ENCODE measurements around the gene CTNNBIP1.
A peak's percentile ranks its signal among the peaks of the same experiment; 100 is the strongest.

Gene CTNNBIP1

GRCh38 chr1:9835404-9835757 lies 74.7 kb downstream of the CTNNBIP1 start:
- Histone ChIP-seq H4K8ac (ENCODE audit: low read length) (peak overlapping the region; percentile 92), H2BK12ac (ENCODE audit: low read length in 2 of 2) (no peak overlapping the region), H3K4me3 (ENCODE audit: insufficient read depth in 1 of 2, low read depth in 1 of 2, low read length in 2 of 2) (no peak overlapping the region), H2AFZ (ENCODE audit: low read depth, low read length) (peak overlapping the region; percentile 65), H3K36me3 (ENCODE audit: control insufficient read depth in 1 of 2, insufficient read depth in 2 of 2, low read depth in 1 of 2, low read length in 2 of 2) (no peaks in the 10 kb centered on the region), H2AK5ac (ENCODE audit: low read length, severe bottlenecking) (peak overlapping the region; percentile 64), H3K4ac (ENCODE audit: low read depth in 1 of 2, low read length in 2 of 2) (no peak overlapping the region), H4K91ac (ENCODE audit: low read length) (peak overlapping the region; percentile 29), H3K27ac (ENCODE audit: low read length, poor library complexity, severe bottlenecking) (no peak overlapping the region), H3K9me3 (ENCODE audit: control insufficient read depth, low read length) (no peaks in the 10 kb centered on the region), H2BK120ac (ENCODE audit: low read depth, low read length) (no peak overlapping the region), H2BK5ac (ENCODE audit: low read depth, low read length, poor library complexity, severe bottlenecking) (no peak overlapping the region), H3K14ac (ENCODE audit: low read length in 2 of 2) (no peak overlapping the region), H3K4me1 (ENCODE audit: control insufficient read depth, insufficient read depth, low read depth, low read length) (peaks cover 19% of the 10 kb centered on the region), H3K4me2 (ENCODE audit: low read length, poor library complexity, severe bottlenecking) (no peak overlapping the region), H3K9ac (ENCODE audit: low read length) (peak overlapping the region; percentile 41), H3K79me1 (replicated peaks; ENCODE audit: low read length, poor library complexity, severe bottlenecking) (peaks cover 3% of the 10 kb centered on the region), H3K18ac (ENCODE audit: low read depth in 1 of 2, low read length in 2 of 2) (peak overlapping the region; percentile 6 to 10), H3K27me3 (ENCODE audit: control insufficient read depth in 1 of 2, insufficient read depth in 1 of 2, low read length in 2 of 2) (peaks cover 0 to 4% of the 10 kb centered on the region in 2 experiments), H3K23ac (ENCODE audit: low read length in 2 of 2) (no peak overlapping the region), H2BK15ac (ENCODE audit: low read depth, poor library complexity, severe bottlenecking) (no peak overlapping the region)
- 50% methylated on average over 9 of the region's 9 CpGs for WGBS
- DNase-seq, result no peak

DNA sequence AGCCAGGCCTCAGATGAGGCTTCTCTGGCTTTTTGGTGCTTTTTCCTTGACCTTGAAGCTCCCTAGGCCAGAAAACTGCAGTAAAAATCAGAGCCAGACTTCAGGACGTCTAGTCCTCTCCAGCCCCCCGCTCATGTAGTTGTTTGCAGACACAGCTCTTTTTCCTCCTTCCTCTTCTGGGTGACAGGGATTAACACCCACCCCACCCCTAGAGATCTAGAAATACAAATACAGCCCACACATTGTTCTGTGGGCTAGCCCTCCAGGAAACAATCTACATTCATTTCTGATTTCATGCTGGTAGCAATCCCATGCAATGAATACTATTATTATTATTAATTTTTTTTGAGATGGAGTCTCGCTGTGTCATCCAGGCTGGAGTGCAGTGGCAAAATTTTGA lies 76.4 kb downstream of the CTNNBIP1 start:
- DNase-seq, result no peak
- Histone ChIP-seq H3K79me1 (replicated peaks; ENCODE audit: low read length, poor library complexity, severe bottlenecking) (peaks cover 3% of the 10 kb centered on the region), H3K27ac (ENCODE audit: low read length, poor library complexity, severe bottlenecking) (no peak overlapping the region), H3K4ac (ENCODE audit: low read depth in 1 of 2, low read length in 2 of 2) (no peak overlapping the region), H3K36me3 (ENCODE audit: control insufficient read depth in 1 of 2, insufficient read depth in 2 of 2, low read depth in 1 of 2, low read length in 2 of 2) (no peaks in the 10 kb centered on the region), H2BK5ac (ENCODE audit: low read depth, low read length, poor library complexity, severe bottlenecking) (no peak overlapping the region), H2BK120ac (ENCODE audit: low read depth, low read length) (no peak overlapping the region), H2AFZ (ENCODE audit: low read depth, low read length) (no peak overlapping the region), H4K91ac (ENCODE audit: low read length) (no peak overlapping the region), H2BK12ac (ENCODE audit: low read length in 2 of 2) (no peak overlapping the region), H2BK15ac (ENCODE audit: low read depth, poor library complexity, severe bottlenecking) (no peak overlapping the region), H3K9me3 (ENCODE audit: control insufficient read depth, low read length) (no peaks in the 10 kb centered on the region), H3K4me3 (ENCODE audit: insufficient read depth in 1 of 2, low read depth in 1 of 2, low read length in 2 of 2) (no peak overlapping the region), H3K9ac (ENCODE audit: low read length) (no peak overlapping the region), H3K14ac (ENCODE audit: low read length in 2 of 2) (no peak overlapping the region), H2AK5ac (ENCODE audit: low read length, severe bottlenecking) (no peak overlapping the region), H3K23ac (ENCODE audit: low read length in 2 of 2) (no peak overlapping the region), H3K4me1 (ENCODE audit: control insufficient read depth, insufficient read depth, low read depth, low read length) (peaks cover 19% of the 10 kb centered on the region), H3K27me3 (ENCODE audit: control insufficient read depth in 1 of 2, insufficient read depth in 1 of 2, low read length in 2 of 2) (peaks cover 0 to under 1% of the 10 kb centered on the region in 2 experiments), H3K4me2 (ENCODE audit: low read length, poor library complexity, severe bottlenecking) (no peak overlapping the region), H4K8ac (ENCODE audit: low read length) (no peak overlapping the region), H3K18ac (ENCODE audit: low read depth in 1 of 2, low read length in 2 of 2) (no peak overlapping the region)
- 67% methylated on average over 3 of the region's 3 CpGs for WGBS

- Histone ChIP-seq H2BK120ac (ENCODE audit: low read depth, low read length) (no peak overlapping the region), H4K8ac (ENCODE audit: low read length) (no peak overlapping the region), H2AFZ (ENCODE audit: low read depth, low read length) (no peak overlapping the region), H3K79me1 (replicated peaks; ENCODE audit: low read length, poor library complexity, severe bottlenecking) (no peaks in the 10 kb centered on the region), H2BK15ac (ENCODE audit: low read depth, poor library complexity, severe bottlenecking) (no peak overlapping the region), H3K18ac (ENCODE audit: low read depth in 1 of 2, low read length in 2 of 2) (no peak overlapping the region), H2BK5ac (ENCODE audit: low read depth, low read length, poor library complexity, severe bottlenecking) (no peak overlapping the region), H3K27me3 (ENCODE audit: control insufficient read depth in 1 of 2, insufficient read depth in 1 of 2, low read length in 2 of 2) (no peaks in the 10 kb centered on the region), H2AK5ac (ENCODE audit: low read length, severe bottlenecking) (no peak overlapping the region), H3K9ac (ENCODE audit: low read length) (no peak overlapping the region), H3K27ac (ENCODE audit: low read length, poor library complexity, severe bottlenecking) (peak overlapping the region; percentile 36), H3K4me3 (ENCODE audit: insufficient read depth in 1 of 2, low read depth in 1 of 2, low read length in 2 of 2) (no peak overlapping the region), H2BK12ac (ENCODE audit: low read length in 2 of 2) (no peak overlapping the region), H3K23ac (ENCODE audit: low read length in 2 of 2) (no peak overlapping the region), H3K4me1 (ENCODE audit: control insufficient read depth, insufficient read depth, low read depth, low read length) (peaks cover 23% of the 10 kb centered on the region), H3K36me3 (ENCODE audit: control insufficient read depth in 1 of 2, insufficient read depth in 2 of 2, low read depth in 1 of 2, low read length in 2 of 2) (no peaks in the 10 kb centered on the region), H3K4me2 (ENCODE audit: low read length, poor library complexity, severe bottlenecking) (no peak overlapping the region), H3K14ac (ENCODE audit: low read length in 2 of 2) (no peak overlapping the region), H3K9me3 (ENCODE audit: control insufficient read depth, low read length) (no peaks in the 10 kb centered on the region), H4K91ac (ENCODE audit: low read length) (no peak overlapping the region), H3K4ac (ENCODE audit: low read depth in 1 of 2, low read length in 2 of 2) (no peak overlapping the region)
- 90% methylated on average over 22 of the region's 24 CpGs for WGBS
- DNase-seq, result no peak
Observed at GRCh38 chr1:9827558-9828185, 82.4 kb downstream of the CTNNBIP1 start.

GRCh38 chr1:9826616-9827015 lies 83.5 kb downstream of the CTNNBIP1 start:
- no peak overlapping the region for H3K23ac ChIP-seq (ENCODE audit: low read length in 2 of 2)
- H3K18ac ChIP-seq (ENCODE audit: low read depth in 1 of 2, low read length in 2 of 2), result no peak overlapping the region
- no peak overlapping the region for H2BK12ac ChIP-seq (ENCODE audit: low read length in 2 of 2)
- no peak overlapping the region for H3K27ac ChIP-seq (ENCODE audit: low read length, poor library complexity, severe bottlenecking)
- H2AFZ ChIP-seq (ENCODE audit: low read depth, low read length), result no peak overlapping the region
- peak overlapping the region; percentile 74 for H2AK5ac ChIP-seq (ENCODE audit: low read length, severe bottlenecking)
- H3K9ac ChIP-seq (ENCODE audit: low read length), result no peak overlapping the region
- 95% methylated on average over 3 of the region's 3 CpGs for WGBS
- H2BK5ac ChIP-seq (ENCODE audit: low read depth, low read length, poor library complexity, severe bottlenecking), result no peak overlapping the region
- no peak overlapping the region for H3K4ac ChIP-seq (ENCODE audit: low read depth in 1 of 2, low read length in 2 of 2)
- H4K8ac ChIP-seq (ENCODE audit: low read length), result no peak overlapping the region
- no peaks in the 10 kb centered on the region for H3K27me3 ChIP-seq (ENCODE audit: control insufficient read depth in 1 of 2, insufficient read depth in 1 of 2, low read length in 2 of 2)
- H3K4me2 ChIP-seq (ENCODE audit: low read length, poor library complexity, severe bottlenecking), result no peak overlapping the region
- no peak overlapping the region for H3K4me3 ChIP-seq (ENCODE audit: insufficient read depth in 1 of 2, low read depth in 1 of 2, low read length in 2 of 2)
- no peak for DNase-seq
- H2BK120ac ChIP-seq (ENCODE audit: low read depth, low read length), result no peak overlapping the region
- H2BK15ac ChIP-seq (ENCODE audit: low read depth, poor library complexity, severe bottlenecking), result no peak overlapping the region
- H3K4me1 ChIP-seq (ENCODE audit: control insufficient read depth, insufficient read depth, low read depth, low read length), result peaks cover 23% of the 10 kb centered on the region
- no peak overlapping the region for H4K91ac ChIP-seq (ENCODE audit: low read length)
- no peak overlapping the region for H3K14ac ChIP-seq (ENCODE audit: low read length in 2 of 2)
- no peaks in the 10 kb centered on the region for H3K9me3 ChIP-seq (ENCODE audit: control insufficient read depth, low read length)
- no peaks in the 10 kb centered on the region for H3K79me1 ChIP-seq (replicated peaks; ENCODE audit: low read length, poor library complexity, severe bottlenecking)
- H3K36me3 ChIP-seq (ENCODE audit: control insufficient read depth in 1 of 2, insufficient read depth in 2 of 2, low read depth in 1 of 2, low read length in 2 of 2), result no peaks in the 10 kb centered on the region
